Epithelial cell of esophagus (primary cell): ENCODE measurements around the gene LRRC4C.

Source experiments
- DNase-seq: peaks from one replicate; pipeline ENCODE4 v3.0.0; 2010; ENCODE audit warnings: low read depth
- H3K4me3 ChIP-seq: 2 replicates; pipeline ENCODE4 v1.5.1; 2011; ENCODE audit warnings: mild to moderate bottlenecking, low read length, control low read depth
- TF ChIP-seq, protein P1 (sequence below): IDR thresholded peaks from 2 replicates; pipeline ENCODE4 v1.5.1; 2011; ENCODE audit warnings: low read depth, mild to moderate bottlenecking, low read length, control low read depth, inconsistent platforms; ENCODE audit not compliant: insufficient read depth; ENCODE audit errors: missing control alignments

The LRRC4C gene

DNA sequence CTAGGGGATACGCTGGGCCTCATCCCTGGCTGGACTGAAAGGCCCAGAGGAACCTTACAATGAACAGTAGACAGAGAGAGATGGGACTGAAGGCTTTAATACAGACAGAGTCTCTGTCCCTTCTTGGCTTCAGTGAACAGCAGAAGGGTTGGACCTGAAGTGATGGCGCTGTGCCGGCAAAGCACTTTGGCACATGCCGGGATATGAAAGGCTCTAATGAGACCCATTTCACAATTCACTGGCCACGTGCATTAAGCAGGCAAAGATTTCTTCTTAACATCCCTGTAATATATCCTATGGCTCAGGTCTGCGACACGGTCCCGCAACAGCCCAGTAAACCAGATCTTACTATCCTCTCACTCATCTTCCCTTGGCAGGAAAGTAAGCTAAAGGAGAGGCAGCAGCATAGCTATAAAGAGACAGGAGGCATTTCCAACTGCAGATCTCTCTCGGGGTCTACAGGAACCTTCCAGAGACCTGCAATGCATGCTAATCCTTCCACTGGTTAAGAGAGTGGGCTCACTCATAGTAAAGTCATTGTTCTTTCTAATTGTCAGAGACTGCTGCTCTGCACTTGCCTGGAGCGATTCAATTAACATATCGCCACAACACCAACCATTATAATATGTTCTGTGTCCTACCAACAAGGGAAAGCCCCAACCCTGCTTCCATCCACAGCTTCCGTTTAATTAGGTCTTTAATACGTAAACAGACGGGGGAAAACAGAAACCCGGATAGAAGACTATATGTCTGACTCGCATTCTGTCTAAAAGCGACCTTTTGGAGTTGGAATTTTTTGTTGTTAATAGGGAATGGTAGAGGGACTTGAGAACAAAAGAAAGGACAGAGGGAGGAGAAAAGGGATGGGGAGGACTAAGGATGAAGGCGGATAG, 1179.0 kb downstream of the LRRC4C start:
- DNase-seq, result no peak
- TF ChIP-seq, protein P1, sequence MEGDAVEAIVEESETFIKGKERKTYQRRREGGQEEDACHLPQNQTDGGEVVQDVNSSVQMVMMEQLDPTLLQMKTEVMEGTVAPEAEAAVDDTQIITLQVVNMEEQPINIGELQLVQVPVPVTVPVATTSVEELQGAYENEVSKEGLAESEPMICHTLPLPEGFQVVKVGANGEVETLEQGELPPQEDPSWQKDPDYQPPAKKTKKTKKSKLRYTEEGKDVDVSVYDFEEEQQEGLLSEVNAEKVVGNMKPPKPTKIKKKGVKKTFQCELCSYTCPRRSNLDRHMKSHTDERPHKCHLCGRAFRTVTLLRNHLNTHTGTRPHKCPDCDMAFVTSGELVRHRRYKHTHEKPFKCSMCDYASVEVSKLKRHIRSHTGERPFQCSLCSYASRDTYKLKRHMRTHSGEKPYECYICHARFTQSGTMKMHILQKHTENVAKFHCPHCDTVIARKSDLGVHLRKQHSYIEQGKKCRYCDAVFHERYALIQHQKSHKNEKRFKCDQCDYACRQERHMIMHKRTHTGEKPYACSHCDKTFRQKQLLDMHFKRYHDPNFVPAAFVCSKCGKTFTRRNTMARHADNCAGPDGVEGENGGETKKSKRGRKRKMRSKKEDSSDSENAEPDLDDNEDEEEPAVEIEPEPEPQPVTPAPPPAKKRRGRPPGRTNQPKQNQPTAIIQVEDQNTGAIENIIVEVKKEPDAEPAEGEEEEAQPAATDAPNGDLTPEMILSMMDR, result no peak
- H3K4me3 ChIP-seq, result no peak overlapping the region

DNA sequence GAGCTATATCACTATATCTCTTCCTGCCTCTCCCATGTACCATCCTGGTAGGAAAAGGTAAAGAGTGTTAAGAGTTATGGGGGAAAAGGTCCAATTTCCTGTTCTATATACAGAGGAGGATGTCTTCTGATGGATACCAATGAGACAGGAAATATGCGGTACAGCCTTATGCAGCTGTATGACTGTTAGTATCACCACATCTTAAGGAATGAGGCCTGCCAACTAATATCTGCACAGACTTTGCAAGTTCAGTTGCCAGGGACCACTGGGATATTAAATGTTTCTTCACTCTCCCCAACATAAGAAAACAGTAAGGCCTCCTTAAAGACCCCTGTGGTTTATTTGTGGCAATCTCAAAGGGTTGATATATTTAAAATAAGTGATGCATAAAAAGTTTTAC, 1182.5 kb downstream of the LRRC4C start:
- DNase-seq, result no peak
- TF ChIP-seq, protein P1, result no peak
- H3K4me3 ChIP-seq, result no peak overlapping the region

DNA sequence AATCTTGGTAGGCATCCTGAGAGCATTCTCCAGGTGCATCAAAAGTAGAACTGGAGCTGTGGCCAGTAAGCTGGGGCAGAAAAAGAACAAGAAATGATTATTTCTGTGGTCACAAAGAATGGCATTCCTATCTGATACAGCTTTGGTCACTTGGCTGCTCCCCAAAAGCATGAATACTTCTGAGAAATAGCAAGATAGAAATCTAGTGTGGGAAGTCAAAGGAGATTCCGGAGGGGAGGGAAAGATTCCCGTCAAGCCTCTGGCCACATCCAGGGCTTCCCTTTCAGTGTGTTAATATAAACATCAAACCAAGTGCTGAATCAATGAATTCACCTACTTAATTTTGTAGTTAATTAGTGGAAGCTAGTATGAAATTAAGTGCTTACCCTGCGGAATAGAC, 1185.4 kb downstream of the LRRC4C start:
- H3K4me3 ChIP-seq, result no peak overlapping the region
- TF ChIP-seq, protein P1, result no peak
- no peak for DNase-seq

DNA sequence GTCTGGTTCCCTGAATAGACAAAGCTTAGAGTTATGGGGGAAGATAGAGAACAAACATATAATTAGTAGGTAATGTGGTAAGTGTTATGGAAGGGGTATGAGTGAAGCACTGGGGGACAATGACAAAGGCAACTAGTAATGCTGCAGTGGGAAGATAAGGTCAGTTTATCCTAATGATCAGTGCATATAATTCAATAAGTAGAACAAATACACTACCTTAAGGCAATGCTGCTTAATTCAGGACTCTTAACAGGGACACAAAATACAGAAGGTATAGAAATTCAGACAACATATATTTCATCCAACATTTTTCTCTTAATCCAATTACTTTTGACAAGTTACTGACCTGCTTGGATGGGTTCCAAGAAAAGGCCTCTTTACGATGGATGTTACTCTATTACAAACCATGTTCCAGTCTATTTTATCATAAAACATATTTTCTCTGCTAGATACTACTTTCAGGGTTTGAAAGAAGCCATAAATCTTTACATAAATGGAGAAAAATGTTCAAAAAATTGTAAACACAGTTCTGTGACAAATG, 1186.2 kb downstream of the LRRC4C start:
- no peak overlapping the region for H3K4me3 ChIP-seq
- TF ChIP-seq, protein P1, result no peak
- DNase-seq, result no peak

GRCh38 chr11:40271361-40271760, 1188.1 kb downstream of the LRRC4C start:
- no peak overlapping the region for H3K4me3 ChIP-seq
- TF ChIP-seq, protein P1, result no peak
- DNase-seq, result no peak

DNA sequence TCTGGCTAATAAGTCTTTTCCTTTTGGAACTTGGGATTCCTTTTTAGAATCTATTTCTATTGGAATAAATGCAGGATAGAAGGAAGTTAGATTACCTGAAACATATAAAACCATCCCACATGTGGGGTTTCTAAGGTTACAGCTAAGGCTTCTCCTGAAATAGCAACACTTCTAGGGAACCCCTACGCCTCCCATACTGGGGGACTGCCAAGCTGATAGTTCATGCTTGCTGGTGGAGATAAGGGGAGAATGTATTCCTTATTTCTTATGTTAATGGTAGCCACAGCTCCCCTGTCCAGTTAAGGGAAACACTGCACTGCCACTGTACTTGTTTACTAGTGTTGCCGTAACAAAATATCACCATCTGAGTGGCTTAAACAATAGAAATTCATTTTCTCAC, 1189.6 kb downstream of the LRRC4C start:
- TF ChIP-seq, protein P1, result no peak
- no peak overlapping the region for H3K4me3 ChIP-seq
- DNase-seq, result no peak
